ENCODE results near the gene AMY1B.
"Not testable (repeated sequence)": the region's sequence is repeated elsewhere in the genome, so short reads cannot be mapped to it uniquely, and the experiment has no call there.

AMY1B gene

DNA sequence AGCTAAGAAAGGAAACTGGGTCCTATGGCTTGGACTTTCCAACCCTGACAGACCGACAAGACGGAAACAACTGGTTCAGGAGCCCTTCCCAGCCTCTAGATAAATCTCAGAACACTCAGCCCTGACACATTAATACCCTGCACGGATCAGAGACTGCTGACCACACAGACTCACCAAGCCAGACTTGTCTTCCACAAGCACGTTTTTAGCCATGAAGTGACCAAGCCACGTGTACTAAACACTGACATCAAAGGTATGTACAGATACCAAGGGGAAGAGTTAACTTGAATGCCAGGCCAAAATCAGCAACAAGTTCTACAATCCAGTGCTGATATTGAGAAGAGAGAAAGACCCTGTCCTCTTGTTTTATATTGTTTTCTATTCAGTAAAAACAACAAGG is at the start of gene AMY1B:
Gene AMY1B, minus strand, starts transcription at position 101 of the 400 bp plus-strand sequence. CDS start 571 bp downstream, outside the sequence.
- DNase-seq, result not testable (repeated sequence)

DNA sequence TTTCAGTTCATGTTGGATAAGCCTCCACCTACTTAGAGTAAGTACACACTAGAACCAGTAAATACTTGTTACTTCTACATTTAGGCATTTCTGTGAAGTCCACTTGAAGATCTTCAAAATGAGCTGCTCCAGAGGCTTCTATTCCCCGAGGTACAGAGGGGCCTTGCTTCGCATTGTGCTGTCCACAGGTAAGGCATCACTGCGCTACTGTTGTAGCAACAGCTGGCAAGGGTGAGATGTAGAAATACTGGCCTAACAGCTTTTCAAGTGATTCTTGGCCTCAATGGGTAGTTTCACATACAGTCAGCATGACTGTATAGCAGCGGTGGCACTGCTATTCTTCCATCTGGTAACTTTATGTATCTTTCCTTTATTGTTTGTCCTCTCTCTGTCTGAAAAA is 49.0 kb upstream of the AMY1B start:
- not testable (repeated sequence) for DNase-seq

DNA sequence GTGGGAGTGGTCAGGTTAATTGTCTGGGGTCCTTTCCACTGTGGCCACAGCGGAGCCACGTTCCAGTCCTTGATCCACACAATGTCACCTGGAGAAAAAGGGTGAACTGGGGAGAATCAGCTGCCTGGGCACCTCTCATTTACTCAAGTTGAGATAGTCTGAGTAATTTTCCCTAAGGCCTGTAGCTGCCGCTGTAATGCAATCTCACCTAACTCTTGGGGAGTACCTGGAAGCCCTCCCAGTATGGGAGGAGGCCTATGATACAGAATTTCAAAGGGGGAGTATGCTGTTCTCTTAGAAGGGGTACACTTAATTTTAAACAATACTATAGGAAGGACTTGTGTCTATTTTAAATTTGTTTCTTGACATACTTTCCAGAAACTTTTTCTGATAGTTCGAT is 48.4 kb upstream of the AMY1B start:
- not testable (repeated sequence) for DNase-seq

DNA sequence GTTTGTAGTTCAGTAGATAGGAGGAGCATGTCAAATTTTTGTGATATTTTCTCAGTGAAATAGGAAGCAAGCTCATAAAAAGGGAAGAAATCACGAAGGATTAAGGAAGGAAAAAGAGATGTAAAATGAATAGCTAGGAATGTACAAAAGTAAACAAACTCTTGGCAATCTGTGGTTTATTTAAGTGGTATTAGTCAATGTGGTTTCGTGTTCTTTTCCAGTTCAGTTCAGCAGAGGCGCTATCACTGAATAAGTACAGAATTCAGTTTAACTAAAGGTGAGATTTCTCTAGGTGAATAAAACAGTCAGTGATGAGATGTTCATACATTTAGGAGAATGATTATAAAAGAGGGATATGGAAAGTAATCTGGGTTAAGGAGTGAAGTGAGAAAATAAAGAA is 42.0 kb upstream of the AMY1B start:
- DNase-seq, result not testable (repeated sequence)

DNA sequence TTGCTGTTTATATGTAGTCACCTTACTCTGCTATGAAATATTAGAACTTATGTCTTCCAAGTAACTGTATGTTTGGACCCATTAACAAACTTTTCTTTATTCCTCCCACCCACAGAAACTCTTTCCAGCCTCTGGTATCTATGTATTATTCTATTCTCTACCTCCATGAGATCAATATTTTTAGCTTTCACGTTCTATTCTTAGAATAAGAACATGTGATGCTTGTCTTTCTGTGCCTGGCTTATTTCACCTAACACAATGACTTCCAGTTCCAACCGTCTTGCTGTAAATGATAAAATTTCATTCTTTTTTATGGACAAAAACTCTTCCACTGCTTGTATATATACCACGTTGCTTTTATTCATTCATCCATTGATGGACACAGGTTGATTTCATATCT is 39.3 kb upstream of the AMY1B start:
- DNase-seq, result not testable (repeated sequence)

DNA sequence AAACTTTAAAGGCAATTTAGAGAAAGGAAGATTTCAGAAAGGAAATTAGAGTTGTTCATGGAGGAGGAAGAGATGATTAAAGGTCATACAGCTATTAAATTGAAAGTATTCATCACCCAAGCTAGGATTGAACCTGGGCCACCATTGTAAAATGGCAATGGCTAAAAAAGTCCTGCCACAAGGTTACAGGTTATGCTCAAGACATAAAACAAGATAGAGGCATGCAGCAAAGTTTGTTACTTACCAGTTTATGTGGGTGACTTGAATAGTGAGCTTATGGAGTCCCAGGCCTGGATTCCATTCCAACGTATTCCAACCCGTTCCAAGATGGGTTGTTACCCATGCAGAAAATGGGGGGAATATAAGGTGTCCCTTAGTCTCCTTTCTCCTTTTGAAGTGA is 25.5 kb upstream of the AMY1B start:
- DNase-seq, result not testable (repeated sequence)

DNA sequence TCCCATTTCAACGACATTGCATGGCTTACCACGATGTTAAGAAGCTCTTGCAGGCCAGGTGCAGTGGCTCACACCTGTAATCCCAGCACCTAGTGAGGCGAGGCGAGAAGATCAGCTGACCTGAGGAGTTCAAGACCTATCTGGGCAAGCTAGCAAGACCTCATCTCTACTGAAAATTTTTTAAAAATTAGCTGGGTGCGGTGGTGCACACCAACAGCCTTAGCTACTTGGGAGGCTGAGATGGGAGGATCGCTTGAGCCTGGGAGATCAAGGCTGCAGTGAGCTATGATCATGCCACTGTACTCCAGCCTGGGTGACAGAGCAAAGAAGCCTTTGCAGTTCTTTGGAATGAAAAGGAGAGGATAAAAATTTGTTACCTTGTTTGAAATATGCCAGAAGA is 21.4 kb upstream of the AMY1B start:
- DNase-seq, result not testable (repeated sequence)

DNA sequence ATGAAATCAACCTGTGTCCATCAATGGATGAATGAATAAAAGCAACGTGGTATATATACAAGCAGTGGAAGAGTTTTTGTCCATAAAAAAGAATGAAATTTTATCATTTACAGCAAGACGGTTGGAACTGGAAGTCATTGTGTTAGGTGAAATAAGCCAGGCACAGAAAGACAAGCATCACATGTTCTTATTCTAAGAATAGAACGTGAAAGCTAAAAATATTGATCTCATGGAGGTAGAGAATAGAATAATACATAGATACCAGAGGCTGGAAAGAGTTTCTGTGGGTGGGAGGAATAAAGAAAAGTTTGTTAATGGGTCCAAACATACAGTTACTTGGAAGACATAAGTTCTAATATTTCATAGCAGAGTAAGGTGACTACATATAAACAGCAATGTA is 14.4 kb upstream of the AMY1B start:
- DNase-seq, result not testable (repeated sequence)

DNA sequence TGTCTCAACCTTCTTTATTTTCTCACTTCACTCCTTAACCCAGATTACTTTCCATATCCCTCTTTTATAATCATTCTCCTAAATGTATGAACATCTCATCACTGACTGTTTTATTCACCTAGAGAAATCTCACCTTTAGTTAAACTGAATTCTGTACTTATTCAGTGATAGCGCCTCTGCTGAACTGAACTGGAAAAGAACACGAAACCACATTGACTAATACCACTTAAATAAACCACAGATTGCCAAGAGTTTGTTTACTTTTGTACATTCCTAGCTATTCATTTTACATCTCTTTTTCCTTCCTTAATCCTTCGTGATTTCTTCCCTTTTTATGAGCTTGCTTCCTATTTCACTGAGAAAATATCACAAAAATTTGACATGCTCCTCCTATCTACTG is 11.7 kb upstream of the AMY1B start:
- not testable (repeated sequence) for DNase-seq

DNA sequence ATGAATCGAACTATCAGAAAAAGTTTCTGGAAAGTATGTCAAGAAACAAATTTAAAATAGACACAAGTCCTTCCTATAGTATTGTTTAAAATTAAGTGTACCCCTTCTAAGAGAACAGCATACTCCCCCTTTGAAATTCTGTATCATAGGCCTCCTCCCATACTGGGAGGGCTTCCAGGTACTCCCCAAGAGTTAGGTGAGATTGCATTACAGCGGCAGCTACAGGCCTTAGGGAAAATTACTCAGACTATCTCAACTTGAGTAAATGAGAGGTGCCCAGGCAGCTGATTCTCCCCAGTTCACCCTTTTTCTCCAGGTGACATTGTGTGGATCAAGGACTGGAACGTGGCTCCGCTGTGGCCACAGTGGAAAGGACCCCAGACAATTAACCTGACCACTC is 5.2 kb upstream of the AMY1B start:
- DNase-seq, result not testable (repeated sequence)

DNA sequence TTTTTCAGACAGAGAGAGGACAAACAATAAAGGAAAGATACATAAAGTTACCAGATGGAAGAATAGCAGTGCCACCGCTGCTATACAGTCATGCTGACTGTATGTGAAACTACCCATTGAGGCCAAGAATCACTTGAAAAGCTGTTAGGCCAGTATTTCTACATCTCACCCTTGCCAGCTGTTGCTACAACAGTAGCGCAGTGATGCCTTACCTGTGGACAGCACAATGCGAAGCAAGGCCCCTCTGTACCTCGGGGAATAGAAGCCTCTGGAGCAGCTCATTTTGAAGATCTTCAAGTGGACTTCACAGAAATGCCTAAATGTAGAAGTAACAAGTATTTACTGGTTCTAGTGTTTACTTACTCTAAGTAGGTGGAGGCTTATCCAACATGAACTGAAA is 4.7 kb upstream of the AMY1B start:
- DNase-seq, result not testable (repeated sequence)

DNA sequence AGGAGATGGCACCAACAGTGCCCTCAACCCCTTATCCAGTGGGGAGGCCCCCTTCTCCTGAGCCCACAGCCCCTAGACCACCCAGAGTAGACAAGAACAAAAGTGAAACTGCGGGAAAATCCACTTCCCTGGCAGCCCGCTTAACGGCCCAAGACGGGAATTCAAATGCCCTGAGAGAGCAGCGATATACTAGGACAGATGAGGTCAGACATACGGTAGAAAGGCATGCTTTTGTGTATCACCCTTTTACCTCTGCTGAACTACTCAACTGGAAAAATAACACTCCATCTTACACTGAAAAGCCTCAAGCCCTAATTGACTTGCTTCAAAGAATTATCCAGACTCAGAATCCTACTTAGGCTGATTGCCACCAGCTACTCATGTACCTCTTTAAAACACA is 1.4 kb upstream of the AMY1B start:
- not testable (repeated sequence) for DNase-seq

DNA sequence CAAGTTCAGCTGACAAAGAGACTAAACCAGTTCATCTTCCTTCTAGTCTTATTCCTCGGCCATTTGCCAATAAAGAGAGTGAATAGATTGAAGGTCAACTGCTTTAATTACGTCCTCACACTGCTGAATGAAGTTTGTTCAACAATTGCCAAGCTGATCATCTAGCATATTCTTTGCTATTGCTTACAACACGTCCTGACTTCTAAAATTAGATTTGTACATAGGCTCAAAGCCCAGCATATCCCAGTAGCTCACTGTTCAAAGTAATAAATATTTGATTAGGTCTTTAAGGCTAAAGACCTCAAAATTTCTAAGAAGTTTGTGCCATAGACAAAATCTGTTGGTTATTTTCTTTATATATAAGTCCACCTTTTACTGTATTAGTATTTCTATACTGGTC is 19.7 kb downstream of the AMY1B start:
- not testable (repeated sequence) for DNase-seq

DNA sequence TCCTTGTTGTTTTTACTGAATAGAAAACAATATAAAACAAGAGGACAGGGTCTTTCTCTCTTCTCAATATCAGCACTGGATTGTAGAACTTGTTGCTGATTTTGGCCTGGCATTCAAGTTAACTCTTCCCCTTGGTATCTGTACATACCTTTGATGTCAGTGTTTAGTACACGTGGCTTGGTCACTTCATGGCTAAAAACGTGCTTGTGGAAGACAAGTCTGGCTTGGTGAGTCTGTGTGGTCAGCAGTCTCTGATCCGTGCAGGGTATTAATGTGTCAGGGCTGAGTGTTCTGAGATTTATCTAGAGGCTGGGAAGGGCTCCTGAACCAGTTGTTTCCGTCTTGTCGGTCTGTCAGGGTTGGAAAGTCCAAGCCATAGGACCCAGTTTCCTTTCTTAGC is 40.5 kb downstream of the AMY1B start, which contains the start of gene AMY1A:
Gene AMY1A, plus strand, starts transcription at position 301 of the 400 bp plus-strand sequence. CDS start 571 bp downstream, outside the sequence.
- DNase-seq, result not testable (repeated sequence)

DNA sequence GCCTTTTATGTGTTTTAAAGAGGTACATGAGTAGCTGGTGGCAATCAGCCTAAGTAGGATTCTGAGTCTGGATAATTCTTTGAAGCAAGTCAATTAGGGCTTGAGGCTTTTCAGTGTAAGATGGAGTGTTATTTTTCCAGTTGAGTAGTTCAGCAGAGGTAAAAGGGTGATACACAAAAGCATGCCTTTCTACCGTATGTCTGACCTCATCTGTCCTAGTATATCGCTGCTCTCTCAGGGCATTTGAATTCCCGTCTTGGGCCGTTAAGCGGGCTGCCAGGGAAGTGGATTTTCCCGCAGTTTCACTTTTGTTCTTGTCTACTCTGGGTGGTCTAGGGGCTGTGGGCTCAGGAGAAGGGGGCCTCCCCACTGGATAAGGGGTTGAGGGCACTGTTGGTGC is 41.9 kb downstream of the AMY1B start:
- DNase-seq, result not testable (repeated sequence)

DNA sequence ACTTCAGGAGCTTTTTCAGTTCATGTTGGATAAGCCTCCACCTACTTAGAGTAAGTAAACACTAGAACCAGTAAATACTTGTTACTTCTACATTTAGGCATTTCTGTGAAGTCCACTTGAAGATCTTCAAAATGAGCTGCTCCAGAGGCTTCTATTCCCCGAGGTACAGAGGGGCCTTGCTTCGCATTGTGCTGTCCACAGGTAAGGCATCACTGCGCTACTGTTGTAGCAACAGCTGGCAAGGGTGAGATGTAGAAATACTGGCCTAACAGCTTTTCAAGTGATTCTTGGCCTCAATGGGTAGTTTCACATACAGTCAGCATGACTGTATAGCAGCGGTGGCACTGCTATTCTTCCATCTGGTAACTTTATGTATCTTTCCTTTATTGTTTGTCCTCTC is 45.1 kb downstream of the AMY1B start:
- DNase-seq, result not testable (repeated sequence)

DNA sequence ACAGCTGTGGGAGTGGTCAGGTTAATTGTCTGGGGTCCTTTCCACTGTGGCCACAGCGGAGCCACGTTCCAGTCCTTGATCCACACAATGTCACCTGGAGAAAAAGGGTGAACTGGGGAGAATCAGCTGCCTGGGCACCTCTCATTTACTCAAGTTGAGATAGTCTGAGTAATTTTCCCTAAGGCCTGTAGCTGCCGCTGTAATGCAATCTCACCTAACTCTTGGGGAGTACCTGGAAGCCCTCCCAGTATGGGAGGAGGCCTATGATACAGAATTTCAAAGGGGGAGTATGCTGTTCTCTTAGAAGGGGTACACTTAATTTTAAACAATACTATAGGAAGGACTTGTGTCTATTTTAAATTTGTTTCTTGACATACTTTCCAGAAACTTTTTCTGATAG is 45.7 kb downstream of the AMY1B start:
- DNase-seq, result not testable (repeated sequence)

DNA sequence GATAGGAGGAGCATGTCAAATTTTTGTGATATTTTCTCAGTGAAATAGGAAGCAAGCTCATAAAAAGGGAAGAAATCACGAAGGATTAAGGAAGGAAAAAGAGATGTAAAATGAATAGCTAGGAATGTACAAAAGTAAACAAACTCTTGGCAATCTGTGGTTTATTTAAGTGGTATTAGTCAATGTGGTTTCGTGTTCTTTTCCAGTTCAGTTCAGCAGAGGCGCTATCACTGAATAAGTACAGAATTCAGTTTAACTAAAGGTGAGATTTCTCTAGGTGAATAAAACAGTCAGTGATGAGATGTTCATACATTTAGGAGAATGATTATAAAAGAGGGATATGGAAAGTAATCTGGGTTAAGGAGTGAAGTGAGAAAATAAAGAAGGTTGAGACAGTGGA is 52.1 kb downstream of the AMY1B start:
- DNase-seq, result not testable (repeated sequence)

DNA sequence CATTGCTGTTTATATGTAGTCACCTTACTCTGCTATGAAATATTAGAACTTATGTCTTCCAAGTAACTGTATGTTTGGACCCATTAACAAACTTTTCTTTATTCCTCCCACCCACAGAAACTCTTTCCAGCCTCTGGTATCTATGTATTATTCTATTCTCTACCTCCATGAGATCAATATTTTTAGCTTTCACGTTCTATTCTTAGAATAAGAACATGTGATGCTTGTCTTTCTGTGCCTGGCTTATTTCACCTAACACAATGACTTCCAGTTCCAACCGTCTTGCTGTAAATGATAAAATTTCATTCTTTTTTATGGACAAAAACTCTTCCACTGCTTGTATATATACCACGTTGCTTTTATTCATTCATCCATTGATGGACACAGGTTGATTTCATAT is 54.8 kb downstream of the AMY1B start:
- DNase-seq, result not testable (repeated sequence)
